ENCODE data around the gene RAD51AP2.

DNA sequence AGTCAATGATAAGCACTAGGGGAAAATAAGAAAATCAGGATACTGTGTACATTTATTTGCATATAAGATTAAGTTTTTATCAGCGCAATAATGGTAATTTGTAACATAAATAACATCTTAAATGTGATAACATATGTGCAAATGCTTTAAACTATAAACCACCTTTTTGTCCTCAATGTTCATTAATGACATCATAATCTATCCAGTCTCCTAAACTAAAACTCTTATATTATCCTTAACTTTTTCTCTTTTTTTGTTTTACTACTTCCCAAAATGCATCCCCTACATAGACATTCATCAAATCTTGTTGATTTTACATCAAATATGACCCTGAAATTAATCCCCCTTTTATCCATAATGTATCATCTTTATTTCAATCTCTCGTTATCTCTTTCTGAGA is 3.4 kb upstream of the RAD51AP2 start:
- no peak for TF ChIP-seq CTCF (tag by site-specific recombination; IDR thresholded peaks at IDR 0.05)
- TF ChIP-seq PBX3 (CRISPR knock-in tag; IDR thresholded peaks at IDR 0.05): no peak
- TF ChIP-seq ZNF274 (IDR thresholded peaks at IDR 0.05; ENCODE audit: low read length): no peak
- no peak for TF ChIP-seq ZNF274 (tag by site-specific recombination; IDR thresholded peaks at IDR 0.05; ENCODE audit: borderline replicate concordance)
- no peak for TF ChIP-seq ZNF704 (tag by site-specific recombination; IDR thresholded peaks at IDR 0.05)
- no peak for TF ChIP-seq ZNF311 (tag by site-specific recombination; IDR thresholded peaks at IDR 0.05; ENCODE audit: borderline replicate concordance)
- no peak for TF ChIP-seq KLF1 (tag by site-specific recombination; IDR thresholded peaks at IDR 0.05)
- TF ChIP-seq ZNF19 (tag by site-specific recombination; IDR thresholded peaks at IDR 0.05; ENCODE audit: low read depth): no peak
- TF ChIP-seq ZSCAN5A (tag by site-specific recombination; IDR thresholded peaks at IDR 0.05): no peak
- no peak for TF ChIP-seq ZNF239 (tag by site-specific recombination; IDR thresholded peaks at IDR 0.05)
- no peak for TF ChIP-seq REST (tag by site-specific recombination; IDR thresholded peaks at IDR 0.05)
- no peak for TF ChIP-seq ZNF140 (tag by site-specific recombination; IDR thresholded peaks at IDR 0.05)
- no peak for TF ChIP-seq ZBTB7A (tag by site-specific recombination; IDR thresholded peaks at IDR 0.05; ENCODE audit: low read depth)
- TF ChIP-seq ZNF174 (tag by site-specific recombination; IDR thresholded peaks at IDR 0.05): no peak

Data from HEK293 (cell line).